ENCODE measurements around the gene PCID2. TPM values are rescaled to one million over a fixed set of nuclear protein-coding genes. Genes with fewer than 3 reads are reported as not detected.

PCID2 gene
- total RNA-seq, 1 donor from 2014 or later, result 51.2 TPM

DNA sequence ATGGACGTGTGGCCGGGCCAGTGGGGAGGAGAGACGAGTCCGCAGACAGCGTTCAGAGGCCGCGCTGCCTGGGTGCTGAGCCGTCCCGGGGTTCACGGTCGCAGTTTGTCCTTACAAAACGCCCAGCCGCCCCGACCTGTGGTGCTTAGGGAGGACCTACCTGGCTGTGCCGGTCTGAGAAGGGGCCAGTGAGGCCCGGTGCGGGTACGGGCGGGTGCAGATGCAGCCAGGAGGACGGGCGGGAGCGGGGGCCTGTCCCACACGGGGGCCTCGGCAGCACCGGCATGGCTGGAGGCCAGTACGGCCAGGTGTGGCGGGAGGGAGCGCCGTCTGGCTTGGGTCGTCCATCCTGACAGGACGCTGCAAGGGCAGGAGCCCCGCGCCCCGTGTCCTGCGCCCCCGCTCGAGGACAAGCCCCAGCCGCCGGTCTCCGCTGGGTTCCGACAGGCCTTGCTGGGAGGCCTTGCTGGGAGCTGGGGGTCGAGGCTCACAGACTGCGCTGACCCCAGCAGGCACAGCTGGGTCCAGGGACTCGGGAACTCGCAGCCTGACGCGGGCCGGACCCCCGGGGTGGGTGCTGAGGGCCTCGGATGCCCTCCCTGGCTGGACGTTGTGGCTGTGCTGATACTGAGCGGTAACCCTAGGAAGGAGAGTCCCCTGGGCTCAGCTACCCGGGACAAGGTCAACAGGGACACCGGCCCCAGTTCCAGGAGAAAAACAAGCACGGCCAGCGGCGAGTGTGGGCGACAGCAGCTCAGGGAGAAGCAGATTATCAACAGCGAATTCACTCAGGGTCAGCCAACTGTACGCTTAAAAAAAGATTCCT is 55.3 kb downstream of the PCID2 start:
- H3K27me3 Mint-ChIP-seq (ENCODE audit: low read depth), result peaks cover 26% of the 10 kb centered on the region
- H3K9me3 Mint-ChIP-seq, result peaks cover 5% of the 10 kb centered on the region
- H3K27ac Mint-ChIP-seq, result peak overlapping the region; percentile 88
- TF ChIP-seq, protein P1, sequence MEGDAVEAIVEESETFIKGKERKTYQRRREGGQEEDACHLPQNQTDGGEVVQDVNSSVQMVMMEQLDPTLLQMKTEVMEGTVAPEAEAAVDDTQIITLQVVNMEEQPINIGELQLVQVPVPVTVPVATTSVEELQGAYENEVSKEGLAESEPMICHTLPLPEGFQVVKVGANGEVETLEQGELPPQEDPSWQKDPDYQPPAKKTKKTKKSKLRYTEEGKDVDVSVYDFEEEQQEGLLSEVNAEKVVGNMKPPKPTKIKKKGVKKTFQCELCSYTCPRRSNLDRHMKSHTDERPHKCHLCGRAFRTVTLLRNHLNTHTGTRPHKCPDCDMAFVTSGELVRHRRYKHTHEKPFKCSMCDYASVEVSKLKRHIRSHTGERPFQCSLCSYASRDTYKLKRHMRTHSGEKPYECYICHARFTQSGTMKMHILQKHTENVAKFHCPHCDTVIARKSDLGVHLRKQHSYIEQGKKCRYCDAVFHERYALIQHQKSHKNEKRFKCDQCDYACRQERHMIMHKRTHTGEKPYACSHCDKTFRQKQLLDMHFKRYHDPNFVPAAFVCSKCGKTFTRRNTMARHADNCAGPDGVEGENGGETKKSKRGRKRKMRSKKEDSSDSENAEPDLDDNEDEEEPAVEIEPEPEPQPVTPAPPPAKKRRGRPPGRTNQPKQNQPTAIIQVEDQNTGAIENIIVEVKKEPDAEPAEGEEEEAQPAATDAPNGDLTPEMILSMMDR (IDR thresholded peaks at IDR 0.05; ENCODE audit: unreplicated experiment), result no peak
- peak in 1 of 2 experiments; percentile 55 for DNase-seq (ENCODE audit: low spot score in 2 of 2, unreplicated experiment in 2 of 2)
- H3K36me3 Mint-ChIP-seq, result no peaks in the 10 kb centered on the region
- peaks cover 13% of the 10 kb centered on the region for H3K4me1 Mint-ChIP-seq
- peak overlapping the region; percentile 72 for H3K4me3 Mint-ChIP-seq

DNA sequence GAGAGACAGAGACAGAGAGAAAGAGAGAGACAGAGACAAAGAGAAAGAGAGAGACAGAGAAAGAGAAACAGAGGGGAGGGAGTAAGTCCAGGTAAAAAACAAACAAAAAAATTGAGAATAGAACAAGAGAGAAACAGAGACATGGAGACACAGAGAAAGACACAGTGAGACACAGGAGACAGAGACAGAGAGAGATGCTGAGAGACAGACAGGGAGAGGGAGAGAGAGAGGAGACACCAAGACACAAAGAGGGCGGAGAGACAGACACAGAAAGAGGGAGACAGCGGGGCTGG is 55.8 kb downstream of the PCID2 start:
- H3K9me3 Mint-ChIP-seq, result peaks cover 5% of the 10 kb centered on the region
- peak overlapping the region; percentile 70 for H3K27ac Mint-ChIP-seq
- H3K4me3 Mint-ChIP-seq, result peak overlapping the region; percentile 72
- no peaks in the 10 kb centered on the region for H3K36me3 Mint-ChIP-seq
- peaks cover 13% of the 10 kb centered on the region for H3K4me1 Mint-ChIP-seq
- TF ChIP-seq, protein P1 (IDR thresholded peaks at IDR 0.05; ENCODE audit: unreplicated experiment), result no peak
- DNase-seq (ENCODE audit: low spot score in 2 of 2, unreplicated experiment in 2 of 2), result no peak
- H3K27me3 Mint-ChIP-seq (ENCODE audit: low read depth), result peaks cover 26% of the 10 kb centered on the region

DNA sequence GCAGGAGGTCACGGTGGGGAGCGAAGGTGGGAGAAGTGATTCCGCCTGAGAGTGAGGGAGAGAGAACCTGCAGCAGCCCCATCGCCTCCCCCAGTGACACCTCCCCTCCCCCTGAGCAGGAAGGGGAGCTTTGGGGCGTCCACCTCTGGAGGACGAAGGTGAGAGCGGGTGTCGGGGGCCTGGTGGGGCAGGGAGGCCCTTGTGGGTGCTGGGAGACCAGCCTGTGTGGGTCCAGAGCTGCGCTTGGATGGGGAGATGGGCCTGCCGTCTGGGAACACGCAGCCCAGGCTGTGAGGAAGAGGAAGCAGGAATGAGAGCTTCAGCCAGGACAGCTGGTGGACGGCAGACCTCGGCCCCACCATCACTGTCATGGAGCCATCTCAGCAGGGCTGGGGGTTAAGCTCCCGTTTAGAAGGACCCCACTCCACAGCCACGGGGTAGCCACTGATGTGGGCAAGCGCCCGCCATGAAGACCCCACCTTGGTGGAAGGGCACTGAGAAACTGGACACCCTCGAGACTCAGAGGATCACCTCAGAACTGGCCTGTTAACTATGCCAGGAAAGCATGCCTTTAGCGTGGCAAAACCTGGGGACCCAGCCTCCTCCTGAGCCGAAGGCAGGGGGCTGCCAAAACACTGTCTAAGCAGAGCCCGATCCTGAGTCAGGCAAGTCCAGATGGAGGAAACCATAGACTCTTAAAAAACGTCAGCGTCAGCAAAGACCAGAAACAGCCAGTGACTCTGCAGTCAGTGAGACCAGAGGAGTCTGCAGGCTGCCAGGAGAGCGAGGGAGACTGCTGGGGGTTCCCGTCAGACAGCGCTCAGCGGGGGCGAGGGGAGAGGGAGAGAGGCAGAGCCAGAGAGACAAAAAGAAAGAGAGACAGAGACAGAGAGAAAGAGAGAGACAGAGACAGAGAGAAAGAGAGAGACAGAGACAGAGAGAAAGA is 56.5 kb downstream of the PCID2 start:
- peak overlapping the region; percentile 72 for H3K4me3 Mint-ChIP-seq
- H3K36me3 Mint-ChIP-seq, result no peaks in the 10 kb centered on the region
- H3K4me1 Mint-ChIP-seq, result peaks cover 13% of the 10 kb centered on the region
- peaks cover 26% of the 10 kb centered on the region for H3K27me3 Mint-ChIP-seq (ENCODE audit: low read depth)
- peak overlapping the region; percentile 74 for H3K27ac Mint-ChIP-seq
- no peak for DNase-seq (ENCODE audit: low spot score in 2 of 2, unreplicated experiment in 2 of 2)
- TF ChIP-seq, protein P1 (IDR thresholded peaks at IDR 0.05; ENCODE audit: unreplicated experiment), result no peak
- H3K9me3 Mint-ChIP-seq, result peaks cover 5% of the 10 kb centered on the region

DNA sequence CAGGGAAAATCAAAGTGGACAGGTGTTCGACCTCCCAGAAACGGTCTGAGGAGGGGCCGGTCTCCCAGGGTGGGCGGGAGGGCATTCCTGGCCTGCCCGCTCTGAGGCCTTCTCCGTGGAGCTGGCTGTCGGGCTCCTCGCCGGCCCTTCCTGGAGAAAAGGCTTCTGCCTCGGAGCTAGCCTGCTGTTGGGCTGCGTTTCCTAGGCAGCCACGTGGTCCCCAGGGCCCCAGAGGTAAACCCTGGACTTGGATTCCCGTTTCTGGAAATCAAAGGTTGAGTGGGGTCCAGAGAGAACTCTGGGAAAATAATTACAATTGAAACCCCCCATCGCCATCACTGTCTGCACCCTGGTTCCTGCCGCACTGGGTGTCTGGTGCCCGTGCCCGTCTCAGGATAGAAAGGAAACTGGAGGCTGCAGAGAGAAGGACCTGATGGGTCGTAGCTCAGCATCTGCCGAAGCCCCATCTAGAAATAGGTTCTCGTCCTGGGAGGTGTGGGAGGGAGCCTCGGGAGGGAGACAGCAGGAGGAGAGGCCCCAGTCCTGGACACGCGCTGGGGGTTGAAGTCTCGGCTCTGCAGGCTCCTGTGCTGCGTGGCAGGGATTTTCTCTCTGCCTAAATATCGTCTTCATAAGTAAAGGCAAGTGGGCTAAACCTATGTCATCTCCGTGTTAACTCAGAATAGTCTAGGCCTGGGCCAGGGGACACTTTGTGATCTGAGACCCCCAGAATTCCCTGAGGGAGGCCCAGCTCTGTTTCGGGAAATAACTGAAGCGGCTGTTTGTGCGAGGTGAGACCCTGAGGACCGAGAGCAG is 57.7 kb downstream of the PCID2 start:
- H3K9me3 Mint-ChIP-seq, result peaks cover 4% of the 10 kb centered on the region
- DNase-seq (ENCODE audit: low spot score in 2 of 2, unreplicated experiment in 2 of 2), result no peak
- H3K27me3 Mint-ChIP-seq (ENCODE audit: low read depth), result peaks cover 32% of the 10 kb centered on the region
- H3K4me3 Mint-ChIP-seq, result no peak overlapping the region
- peaks cover 13% of the 10 kb centered on the region for H3K4me1 Mint-ChIP-seq
- H3K36me3 Mint-ChIP-seq, result no peaks in the 10 kb centered on the region
- no peak overlapping the region for H3K27ac Mint-ChIP-seq
- TF ChIP-seq, protein P1 (IDR thresholded peaks at IDR 0.05; ENCODE audit: unreplicated experiment), result no peak
